AG09309 (cell line): Measurements from ENCODE around the gene HAVCR1.
"Not testable (repeated sequence)": the region's sequence is repeated elsewhere in the genome, so short reads cannot be mapped to it uniquely, and the experiment has no call there.

Experiments
- DNase-seq: peaks from one replicate; pipeline ENCODE4 v3.0.0-alpha.2; 2010; ENCODE audit warnings: low read depth
- H3K4me3 ChIP-seq: 2 replicates; pipeline ENCODE4 v1.5.1; 2011; ENCODE audit warnings: mild to moderate bottlenecking, low read depth, low read length, moderate library complexity; ENCODE audit not compliant: control insufficient read depth
- TF ChIP-seq, protein P1 (sequence below): IDR thresholded peaks from 2 replicates; pipeline ENCODE4 v1.5.1; 2011; ENCODE audit warnings: mild to moderate bottlenecking, low read depth, low read length, inconsistent platforms; ENCODE audit not compliant: insufficient read depth, control insufficient read depth; ENCODE audit errors: missing control alignments

Gene HAVCR1

DNA sequence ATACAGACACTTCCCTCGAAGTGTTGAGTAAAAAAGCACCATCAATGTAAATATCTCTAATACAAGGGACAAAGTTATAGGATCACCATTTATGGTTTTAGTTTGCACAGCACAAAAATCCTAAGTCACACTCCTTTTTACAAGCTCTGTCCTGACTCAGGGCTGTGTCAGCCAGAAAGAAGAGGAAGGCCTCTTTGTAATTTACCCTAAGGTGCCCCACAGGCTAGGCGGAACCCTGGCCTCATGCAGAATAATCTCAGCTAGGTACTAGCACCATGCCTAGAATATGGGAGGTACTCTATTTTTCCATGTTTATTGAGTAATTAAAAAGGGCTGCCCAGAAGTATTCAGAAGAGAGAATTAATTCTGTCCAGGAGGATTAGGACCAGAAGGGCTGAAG, 36.9 kb downstream of the HAVCR1 start:
- no peak for DNase-seq
- no peak overlapping the region for H3K4me3 ChIP-seq
- TF ChIP-seq, protein P1, sequence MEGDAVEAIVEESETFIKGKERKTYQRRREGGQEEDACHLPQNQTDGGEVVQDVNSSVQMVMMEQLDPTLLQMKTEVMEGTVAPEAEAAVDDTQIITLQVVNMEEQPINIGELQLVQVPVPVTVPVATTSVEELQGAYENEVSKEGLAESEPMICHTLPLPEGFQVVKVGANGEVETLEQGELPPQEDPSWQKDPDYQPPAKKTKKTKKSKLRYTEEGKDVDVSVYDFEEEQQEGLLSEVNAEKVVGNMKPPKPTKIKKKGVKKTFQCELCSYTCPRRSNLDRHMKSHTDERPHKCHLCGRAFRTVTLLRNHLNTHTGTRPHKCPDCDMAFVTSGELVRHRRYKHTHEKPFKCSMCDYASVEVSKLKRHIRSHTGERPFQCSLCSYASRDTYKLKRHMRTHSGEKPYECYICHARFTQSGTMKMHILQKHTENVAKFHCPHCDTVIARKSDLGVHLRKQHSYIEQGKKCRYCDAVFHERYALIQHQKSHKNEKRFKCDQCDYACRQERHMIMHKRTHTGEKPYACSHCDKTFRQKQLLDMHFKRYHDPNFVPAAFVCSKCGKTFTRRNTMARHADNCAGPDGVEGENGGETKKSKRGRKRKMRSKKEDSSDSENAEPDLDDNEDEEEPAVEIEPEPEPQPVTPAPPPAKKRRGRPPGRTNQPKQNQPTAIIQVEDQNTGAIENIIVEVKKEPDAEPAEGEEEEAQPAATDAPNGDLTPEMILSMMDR: no peak

DNA sequence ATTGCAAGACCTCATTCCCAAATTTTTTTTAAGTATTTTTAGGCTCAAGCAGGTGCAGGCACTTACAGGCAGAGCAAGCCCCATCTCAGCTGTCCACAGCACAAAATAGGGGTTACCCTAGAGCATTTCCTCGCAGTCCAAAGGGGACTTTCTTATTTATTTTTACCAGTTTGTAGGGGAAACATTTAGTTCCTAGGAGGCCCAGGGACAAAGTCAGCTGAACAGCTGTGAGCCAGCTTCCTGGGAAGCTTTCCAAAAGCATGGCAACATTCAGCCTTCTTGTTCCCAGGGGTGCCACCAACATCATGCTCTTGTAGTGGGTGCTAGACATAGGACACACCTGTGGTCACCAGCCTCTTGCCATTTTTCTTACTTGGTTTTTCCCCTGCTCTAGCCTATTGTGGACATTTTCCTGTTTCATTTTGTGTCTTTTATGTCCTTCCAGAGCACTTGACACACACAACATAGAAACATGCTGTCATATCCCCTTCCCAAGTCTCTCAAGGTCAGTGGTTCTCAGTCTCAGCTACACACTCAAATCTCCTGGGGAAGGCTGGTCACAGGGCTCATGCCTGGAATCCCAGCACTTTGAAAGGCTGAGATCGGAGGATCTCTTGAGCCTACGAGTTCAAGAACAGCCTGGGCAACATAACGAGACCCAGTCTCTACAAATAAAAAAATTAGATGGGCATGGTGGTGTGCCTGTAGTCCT, 38.2 kb downstream of the HAVCR1 start:
- H3K4me3 ChIP-seq: no peak overlapping the region
- no peak for DNase-seq
- TF ChIP-seq, protein P1: no peak

GRCh38 chr5:157020002-157020401, 38.9 kb downstream of the HAVCR1 start:
- H3K4me3 ChIP-seq: no peak overlapping the region
- DNase-seq: no peak
- TF ChIP-seq, protein P1: no peak

DNA sequence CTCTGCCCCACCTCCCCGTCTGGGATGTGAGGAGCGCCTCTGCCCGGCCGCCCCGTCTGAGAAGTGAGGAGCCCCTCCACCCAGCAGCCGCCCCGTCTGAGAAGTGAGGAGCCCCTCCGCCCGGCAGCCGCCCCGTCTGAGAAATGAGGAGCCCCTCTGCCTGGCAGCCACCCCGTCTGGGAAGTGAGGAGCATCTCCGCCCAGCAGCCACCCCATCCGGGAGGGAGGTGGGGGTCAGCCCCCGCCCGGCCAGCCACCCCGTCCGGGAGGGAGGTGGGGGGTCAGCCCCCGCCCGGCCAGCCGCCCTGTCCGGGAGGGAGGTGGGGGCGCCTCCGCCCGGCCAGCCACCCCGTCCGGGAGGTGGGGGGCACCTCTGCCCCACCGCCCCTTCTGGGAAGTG, 44.8 kb downstream of the HAVCR1 start:
- not testable (repeated sequence) for DNase-seq, H3K4me3 ChIP-seq

DNA sequence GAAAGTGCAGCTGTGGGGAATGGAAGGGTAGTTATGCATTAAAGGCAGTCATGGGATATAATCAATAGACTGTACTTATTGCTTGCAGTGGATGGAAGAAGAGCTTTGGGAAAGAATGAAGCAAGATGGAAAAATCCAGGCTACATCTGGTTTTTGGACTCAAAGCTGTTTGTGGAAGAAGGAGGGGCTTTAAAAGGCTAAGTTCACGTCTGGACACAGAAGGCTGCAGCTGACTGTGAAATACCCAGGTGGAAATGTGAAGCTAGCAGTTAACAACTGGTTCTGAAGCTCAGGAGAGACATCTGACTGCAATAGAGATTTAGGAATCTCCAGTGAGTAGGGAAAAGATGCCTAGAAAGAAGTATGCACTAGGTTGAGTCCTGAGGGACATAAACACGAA, 52.7 kb downstream of the HAVCR1 start:
- no peak overlapping the region for H3K4me3 ChIP-seq
- DNase-seq: no peak
- TF ChIP-seq, protein P1: no peak

DNA sequence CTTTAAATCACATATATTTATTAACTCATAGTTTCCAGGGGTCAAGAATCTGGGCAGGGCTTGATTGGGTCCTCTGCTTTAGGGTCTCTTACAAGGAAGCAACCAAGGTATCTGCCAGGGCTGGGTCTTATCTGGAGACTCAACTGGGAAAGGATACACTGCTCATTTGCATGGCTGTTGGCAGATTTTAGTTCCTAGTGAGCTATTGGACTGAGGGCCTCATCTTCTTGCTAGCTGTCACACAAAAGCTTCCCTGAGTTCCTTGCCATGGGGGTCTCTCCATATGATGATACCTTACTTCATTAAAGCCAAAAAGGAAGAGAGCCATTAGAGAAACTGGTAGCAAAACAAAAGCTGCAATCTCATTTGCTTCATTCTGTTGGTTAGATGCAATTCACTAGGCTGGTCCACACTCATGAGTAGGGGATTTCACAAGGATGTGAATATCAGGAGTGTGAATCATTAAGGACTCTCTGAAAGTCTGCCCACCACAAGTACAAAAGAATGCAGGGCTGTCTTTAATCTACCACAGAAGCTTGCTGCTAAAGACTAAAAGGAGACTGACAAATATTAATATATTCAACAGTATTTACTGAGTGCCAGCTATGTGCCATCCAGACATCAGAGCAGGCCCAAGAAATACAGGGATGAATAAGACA, 53.9 kb downstream of the HAVCR1 start:
- TF ChIP-seq, protein P1: no peak
- H3K4me3 ChIP-seq: no peak overlapping the region
- peak; percentile 7 for DNase-seq

DNA sequence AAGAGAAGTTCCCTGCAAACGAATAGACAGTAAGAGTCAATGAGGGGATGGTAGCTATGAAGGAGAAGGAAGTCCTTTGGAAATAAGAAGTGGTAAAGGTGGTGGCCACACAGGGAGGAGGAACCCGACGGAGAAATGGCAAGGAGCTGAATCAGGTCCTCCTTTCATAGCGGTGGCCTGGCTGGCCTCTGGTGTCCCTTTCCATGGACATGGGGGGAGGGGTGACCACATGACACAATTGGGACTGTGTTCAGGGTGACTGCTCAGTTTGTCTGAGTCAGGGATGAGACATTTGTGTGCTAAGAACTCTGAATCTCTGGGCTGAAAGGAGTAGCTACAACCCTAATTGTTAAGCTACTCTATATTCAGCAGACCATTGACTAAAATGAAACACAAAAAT, 67.2 kb downstream of the HAVCR1 start:
- DNase-seq: no peak
- TF ChIP-seq, protein P1: no peak
- H3K4me3 ChIP-seq: no peak overlapping the region
